ENCODE data around the gene FIGNL2. TPM values are rescaled to one million over a fixed set of nuclear protein-coding genes. Genes with fewer than 3 reads are reported as not detected.

The FIGNL2 gene
- polyA plus RNA-seq, 1 donor (not counting 4 experiments of a cell fraction or from before 2014, with no cell fraction given) = not detected

DNA sequence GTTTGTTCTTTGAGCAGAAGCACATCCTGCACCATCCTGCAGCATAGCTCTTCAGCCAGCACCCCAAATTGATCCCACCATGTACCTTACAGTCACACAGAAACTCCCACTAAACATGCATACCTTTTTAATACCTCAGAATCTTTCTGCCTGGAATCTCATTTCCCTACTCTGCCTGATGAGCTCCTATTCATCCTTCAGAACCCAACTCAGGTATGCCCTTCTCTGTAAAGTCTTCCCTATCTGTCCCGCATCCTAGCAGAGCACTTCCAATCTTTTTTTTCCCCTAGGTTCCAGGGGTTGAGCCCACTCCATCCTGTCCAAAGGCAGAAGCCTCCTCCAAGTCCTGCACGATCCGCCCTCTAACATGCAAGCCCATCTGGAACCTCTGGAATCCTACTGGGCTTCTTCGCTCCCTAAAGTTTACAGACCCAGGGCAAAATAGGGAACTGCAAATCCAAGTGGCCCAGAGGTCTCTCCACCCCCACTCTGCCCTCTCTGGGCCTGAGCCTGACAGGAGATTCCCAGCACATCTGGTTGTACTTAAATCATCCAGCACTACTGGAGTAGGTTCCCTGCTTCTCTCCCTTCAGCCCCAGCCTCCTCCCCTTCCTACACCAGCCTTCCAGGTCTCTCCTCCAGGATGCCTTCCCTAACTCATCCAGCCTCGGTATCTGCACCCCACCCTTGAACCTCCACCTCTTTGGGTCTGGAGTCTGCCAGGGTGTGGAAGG lies 4.1 kb upstream of the FIGNL2 start:
- peaks cover 50% of the 10 kb centered on the region for H3K27me3 ChIP-seq (ENCODE audit: control insufficient read depth, extremely low read depth, insufficient read depth, low read length)
- H3K4me2 ChIP-seq (ENCODE audit: control insufficient read depth, extremely low read depth, insufficient read depth, low read depth, low read length) = no peak overlapping the region
- FAIRE-seq = no peak
- no peak overlapping the region for H3K4me3 ChIP-seq (ENCODE audit: control insufficient read depth in 2 of 3, extremely low read depth in 1 of 3, insufficient read depth in 2 of 3, low read depth in 1 of 3, low read length in 3 of 3)
- H3K9me1 ChIP-seq (ENCODE audit: control insufficient read depth, extremely low read depth, insufficient read depth, low read length) = no peaks in the 10 kb centered on the region
- no peak overlapping the region for H3K27ac ChIP-seq (ENCODE audit: control insufficient read depth, insufficient read depth, low read length)
- no peaks in the 10 kb centered on the region for H4K20me1 ChIP-seq (ENCODE audit: control insufficient read depth, extremely low read depth, insufficient read depth, low read length)
- no peaks in the 10 kb centered on the region for H3K4me1 ChIP-seq (ENCODE audit: control insufficient read depth, extremely low read depth, insufficient read depth, low read length)
- dilution Hi-C loops (cut with MboI; ENCODE audit: extremely low pct_ligation_motif_present, low sequenced_read_pairs) = no loop called here
- DNase-seq (ENCODE audit: low read depth, low spot score) = no peak
- no peaks in the 10 kb centered on the region for H3K79me2 ChIP-seq (ENCODE audit: control insufficient read depth, insufficient read depth, low read length)
- no peak overlapping the region for H2AFZ ChIP-seq (ENCODE audit: control insufficient read depth, low read length)
- no peak overlapping the region for H3K9ac ChIP-seq (ENCODE audit: control insufficient read depth, extremely low read depth, insufficient read depth, low read length)
- TF ChIP-seq EZH2 (IDR thresholded peaks at IDR 0.05; ENCODE audit: low read length) = no peak
- TF ChIP-seq, protein P1, sequence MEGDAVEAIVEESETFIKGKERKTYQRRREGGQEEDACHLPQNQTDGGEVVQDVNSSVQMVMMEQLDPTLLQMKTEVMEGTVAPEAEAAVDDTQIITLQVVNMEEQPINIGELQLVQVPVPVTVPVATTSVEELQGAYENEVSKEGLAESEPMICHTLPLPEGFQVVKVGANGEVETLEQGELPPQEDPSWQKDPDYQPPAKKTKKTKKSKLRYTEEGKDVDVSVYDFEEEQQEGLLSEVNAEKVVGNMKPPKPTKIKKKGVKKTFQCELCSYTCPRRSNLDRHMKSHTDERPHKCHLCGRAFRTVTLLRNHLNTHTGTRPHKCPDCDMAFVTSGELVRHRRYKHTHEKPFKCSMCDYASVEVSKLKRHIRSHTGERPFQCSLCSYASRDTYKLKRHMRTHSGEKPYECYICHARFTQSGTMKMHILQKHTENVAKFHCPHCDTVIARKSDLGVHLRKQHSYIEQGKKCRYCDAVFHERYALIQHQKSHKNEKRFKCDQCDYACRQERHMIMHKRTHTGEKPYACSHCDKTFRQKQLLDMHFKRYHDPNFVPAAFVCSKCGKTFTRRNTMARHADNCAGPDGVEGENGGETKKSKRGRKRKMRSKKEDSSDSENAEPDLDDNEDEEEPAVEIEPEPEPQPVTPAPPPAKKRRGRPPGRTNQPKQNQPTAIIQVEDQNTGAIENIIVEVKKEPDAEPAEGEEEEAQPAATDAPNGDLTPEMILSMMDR (optimal IDR thresholded peaks at IDR 0.05 in 1 of 3, IDR thresholded peaks at IDR 0.05 in 1 of 3, conservative IDR thresholded peaks at IDR 0.05 in 1 of 3; ENCODE audit: extremely low read depth in 1 of 3, insufficient read depth in 2 of 3, low read length in 3 of 3) = no peak
- no peaks in the 10 kb centered on the region for H3K36me3 ChIP-seq (ENCODE audit: control insufficient read depth in 2 of 2, extremely low read depth in 1 of 2, insufficient read depth in 2 of 2, low read length in 2 of 2)
- H3K9me3 ChIP-seq (ENCODE audit: control insufficient read depth, low read depth, low read length) = no peaks in the 10 kb centered on the region

GRCh38 chr12:51851413-51852124 lies 3.1 kb upstream of the FIGNL2 start:
- Histone ChIP-seq H3K27ac (ENCODE audit: control insufficient read depth, insufficient read depth, low read length) (no peak overlapping the region), H3K9me3 (ENCODE audit: control insufficient read depth, low read depth, low read length) (no peaks in the 10 kb centered on the region), H2AFZ (ENCODE audit: control insufficient read depth, low read length) (no peak overlapping the region), H3K9me1 (ENCODE audit: control insufficient read depth, extremely low read depth, insufficient read depth, low read length) (no peaks in the 10 kb centered on the region), H3K4me1 (ENCODE audit: control insufficient read depth, extremely low read depth, insufficient read depth, low read length) (no peaks in the 10 kb centered on the region), H3K9ac (ENCODE audit: control insufficient read depth, extremely low read depth, insufficient read depth, low read length) (no peak overlapping the region), H3K4me2 (ENCODE audit: control insufficient read depth, extremely low read depth, insufficient read depth, low read depth, low read length) (no peak overlapping the region), H3K79me2 (ENCODE audit: control insufficient read depth, insufficient read depth, low read length) (no peaks in the 10 kb centered on the region), H3K4me3 (ENCODE audit: control insufficient read depth in 2 of 3, extremely low read depth in 1 of 3, insufficient read depth in 2 of 3, low read depth in 1 of 3, low read length in 3 of 3) (no peak overlapping the region), H3K27me3 (ENCODE audit: control insufficient read depth, extremely low read depth, insufficient read depth, low read length) (peaks cover 58% of the 10 kb centered on the region), H4K20me1 (ENCODE audit: control insufficient read depth, extremely low read depth, insufficient read depth, low read length) (no peaks in the 10 kb centered on the region), H3K36me3 (ENCODE audit: control insufficient read depth in 2 of 2, extremely low read depth in 1 of 2, insufficient read depth in 2 of 2, low read length in 2 of 2) (no peaks in the 10 kb centered on the region)
- TF ChIP-seq, protein P1 (optimal IDR thresholded peaks at IDR 0.05 in 1 of 3, IDR thresholded peaks at IDR 0.05 in 1 of 3, conservative IDR thresholded peaks at IDR 0.05 in 1 of 3; ENCODE audit: extremely low read depth in 1 of 3, insufficient read depth in 2 of 3, low read length in 3 of 3) = no peak
- no peak for TF ChIP-seq EZH2 (IDR thresholded peaks at IDR 0.05; ENCODE audit: low read length)
- dilution Hi-C loops (cut with MboI; ENCODE audit: extremely low pct_ligation_motif_present, low sequenced_read_pairs) = no loop called here
- DNase-seq (ENCODE audit: low read depth, low spot score) (no peak), FAIRE-seq (no peak)
